Activated B cell treated with CpG ODN at 0.5 μM for 24 hours (primary cell): ENCODE data around the gene LLGL1. TPM values are rescaled to one million over a fixed set of nuclear protein-coding genes. Genes with fewer than 3 reads are reported as not detected.

Experiments
- ATAC-seq: fragments of 200-7000 bp; cut with Tn5 transposase; one replicate; pipeline ENCODE4 v1.10.0; 2021; ENCODE audit warnings: low read depth, mild to moderate bottlenecking, moderate library complexity
- CTCF ChIA-PET: fragments of 350-600 bp; sonication (Branson Sonifier 250); formaldehyde crosslinking; loops from one replicate; lab custom pipeline; 2021; ENCODE audit warnings: antibody characterized with exemption; lab: Charles Lee
- POLR2A ChIA-PET: fragments of 350-600 bp; sonication (Branson Sonifier 250); formaldehyde crosslinking; loops from one replicate; lab custom pipeline; 2021; ENCODE audit warnings: antibody characterized with exemption; lab: Charles Lee
- DNase-seq: peaks from one replicate; pipeline ENCODE4 v3.0.0; 2022
- H3K27ac Mint-ChIP-seq: one replicate; pipeline ENCODE4 v1.8.0; 2020; ENCODE audit warnings: mixed read lengths
- H3K27me3 Mint-ChIP-seq: one replicate; pipeline ENCODE4 v1.8.0; 2021; ENCODE audit warnings: mixed read lengths
- H3K36me3 Mint-ChIP-seq: one replicate; pipeline ENCODE4 v1.8.0; 2021; ENCODE audit warnings: low read depth, mixed read lengths
- H3K4me1 Mint-ChIP-seq: one replicate; pipeline ENCODE4 v1.8.0; 2021; ENCODE audit warnings: mixed read lengths
- H3K4me3 Mint-ChIP-seq: one replicate; pipeline ENCODE4 v1.8.0; 2020; ENCODE audit warnings: mild to moderate bottlenecking, mixed read lengths
- H3K9me3 Mint-ChIP-seq: one replicate; pipeline ENCODE4 v1.8.0; 2020; ENCODE audit warnings: mixed read lengths
- intact Hi-C: fragments of 100-400 bp; cut with micrococcal nuclease; formaldehyde crosslinking; loops from one replicate; pipeline ENCODE4 v1.15.1; 2024
- total RNA-seq: library from RNA; stranded (reverse); gene quantifications from 2 replicates; pipeline ENCODE4 v1.2.3, GENCODE V29; 2022
- TF ChIP-seq, protein P1 (sequence below): fragments of 200-600 bp; IDR thresholded peaks from one replicate; pipeline ENCODE4 v1.8.0; 2022; ENCODE audit warnings: antibody characterized with exemption, mild to moderate bottlenecking

LLGL1 gene
- total RNA-seq, 1 donor from 2014 or later = 10.5 TPM

- Mint-ChIP-seq H3K36me3 (peaks cover 7% of the 10 kb centered on the region), H3K27ac (no peak overlapping the region), H3K27me3 (no peaks in the 10 kb centered on the region), H3K4me3 (no peak overlapping the region), H3K9me3 (no peaks in the 10 kb centered on the region), H3K4me1 (peaks cover 15% of the 10 kb centered on the region)
- ChIA-PET POLR2A (interaction anchor here (0.7 kb wide), 1 partner anchor 11 kb away, joined by 11 read pairs; no protein-coding TSS in a partner anchor), CTCF (no interaction called here)
- no peak for DNase-seq
- TF ChIP-seq, protein P1, sequence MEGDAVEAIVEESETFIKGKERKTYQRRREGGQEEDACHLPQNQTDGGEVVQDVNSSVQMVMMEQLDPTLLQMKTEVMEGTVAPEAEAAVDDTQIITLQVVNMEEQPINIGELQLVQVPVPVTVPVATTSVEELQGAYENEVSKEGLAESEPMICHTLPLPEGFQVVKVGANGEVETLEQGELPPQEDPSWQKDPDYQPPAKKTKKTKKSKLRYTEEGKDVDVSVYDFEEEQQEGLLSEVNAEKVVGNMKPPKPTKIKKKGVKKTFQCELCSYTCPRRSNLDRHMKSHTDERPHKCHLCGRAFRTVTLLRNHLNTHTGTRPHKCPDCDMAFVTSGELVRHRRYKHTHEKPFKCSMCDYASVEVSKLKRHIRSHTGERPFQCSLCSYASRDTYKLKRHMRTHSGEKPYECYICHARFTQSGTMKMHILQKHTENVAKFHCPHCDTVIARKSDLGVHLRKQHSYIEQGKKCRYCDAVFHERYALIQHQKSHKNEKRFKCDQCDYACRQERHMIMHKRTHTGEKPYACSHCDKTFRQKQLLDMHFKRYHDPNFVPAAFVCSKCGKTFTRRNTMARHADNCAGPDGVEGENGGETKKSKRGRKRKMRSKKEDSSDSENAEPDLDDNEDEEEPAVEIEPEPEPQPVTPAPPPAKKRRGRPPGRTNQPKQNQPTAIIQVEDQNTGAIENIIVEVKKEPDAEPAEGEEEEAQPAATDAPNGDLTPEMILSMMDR = no peak
- ATAC-seq = no peak
- intact Hi-C loops = no loop called here
These were observed 45.6 kb upstream of the LLGL1 start for GRCh38 chr17:18179804-18180203.

- DNase-seq (no peak), ATAC-seq (no peak)
- H3K9me3 Mint-ChIP-seq = no peaks in the 10 kb centered on the region
- H3K4me1 Mint-ChIP-seq = peaks cover 25% of the 10 kb centered on the region
- no peak overlapping the region for H3K27ac Mint-ChIP-seq
- peaks cover 13% of the 10 kb centered on the region for H3K36me3 Mint-ChIP-seq
- ChIA-PET POLR2A (interaction anchor here (0.7 to 4.2 kb wide), 4 partner anchors 22 to 416 kb away, joined by 3 to 43 read pairs (median 4); no protein-coding TSS in a partner anchor), CTCF (no interaction called here)
- no peaks in the 10 kb centered on the region for H3K27me3 Mint-ChIP-seq
- TF ChIP-seq, protein P1 = no peak
- H3K4me3 Mint-ChIP-seq = peak overlapping the region; percentile 98
- intact Hi-C loops = no loop called here
These were observed 44.1 kb upstream of the LLGL1 start for GRCh38 chr17:18181358-18181757.

- intact Hi-C loops = loop anchor here (2.0 kb wide), 2 partner anchors 34 to 144 kb away; partner anchors contain the start of genes ATPAF2 and GID4
- H3K27me3 Mint-ChIP-seq = no peaks in the 10 kb centered on the region
- H3K9me3 Mint-ChIP-seq = no peaks in the 10 kb centered on the region
- POLR2A ChIA-PET = interaction anchor here (0.7 to 4.2 kb wide), 19 partner anchors 11 to 1795 kb away, joined by 3 to 43 read pairs (median 3); partner anchors contain the start of genes AKAP10, DRG2, LLGL1 and SHMT1
- DNase-seq (no peak), ATAC-seq (no peak)
- peaks cover 35% of the 10 kb centered on the region for H3K4me1 Mint-ChIP-seq
- H3K4me3 Mint-ChIP-seq = peak overlapping the region; percentile 98
- CTCF ChIA-PET = no interaction called here
- H3K36me3 Mint-ChIP-seq = peaks cover 18% of the 10 kb centered on the region
- H3K27ac Mint-ChIP-seq = peak overlapping the region; percentile 99
- TF ChIP-seq, protein P1 = no peak
These were observed 43.1 kb upstream of the LLGL1 start for GRCh38 chr17:18182110-18182977.

GRCh38 chr17:18182978-18183333 is 42.5 kb upstream of the LLGL1 start:
- ChIA-PET CTCF (no interaction called here), POLR2A (interaction anchor here (0.7 to 4.2 kb wide), 23 partner anchors 10 to 1973 kb away, joined by 3 to 43 read pairs (median 4); partner anchors contain the start of genes AKAP10, DRG2, LLGL1 and MAPK7)
- ATAC-seq (peak; percentile 43), DNase-seq (peak; percentile 81)
- TF ChIP-seq, protein P1 = no peak
- Mint-ChIP-seq H3K27me3 (no peaks in the 10 kb centered on the region), H3K4me1 (peaks cover 41% of the 10 kb centered on the region), H3K27ac (peak overlapping the region; percentile 99), H3K4me3 (peak overlapping the region; percentile 98), H3K36me3 (peaks cover 18% of the 10 kb centered on the region), H3K9me3 (no peaks in the 10 kb centered on the region)
- intact Hi-C loops = loop anchor here (1.0 to 2.0 kb wide), 10 partner anchors 25 to 150 kb away; partner anchors contain the start of genes ATPAF2, DRG2, GID4 and LLGL1
